Breast epithelium (tissue), 4 donors: ENCODE data around the gene USP20. TPM values are rescaled to one million over a fixed set of nuclear protein-coding genes. Genes with fewer than 3 reads are reported as not detected.

ENCODE experiments used
- DNase-seq, 2 donors: peaks; one replicate each; pipeline ENCODE4 v3.0.0-alpha.2; 2019; ENCODE audit warnings: low spot score in 2 of 2
- H3K27ac ChIP-seq, 2 donors: fragments of 200-600 bp; sonication (generic) in 1 of 2; one replicate each; pipeline ENCODE4 v1.5.1; 2016 to 2019; ENCODE audit warnings: mild to moderate bottlenecking in 1 of 2
- H3K27me3 ChIP-seq, 2 donors: fragments of 200-600 bp; sonication (generic) in 1 of 2; one replicate each; pipeline versions ENCODE4 v1.5.1 to v1.6.0; 2017 to 2019; ENCODE audit warnings: control low read depth in 1 of 2, mild to moderate bottlenecking in 1 of 2
- H3K36me3 ChIP-seq: fragments of 200-600 bp; one replicate; pipeline ENCODE4 v1.5.1; 2019
- H3K4me1 ChIP-seq, 2 donors: fragments of 200-600 bp; sonication (generic); one replicate each; pipeline ENCODE4 v1.5.1; 2016 to 2019; ENCODE audit warnings: control low read depth in 1 of 2
- H3K4me3 ChIP-seq, 3 donors: fragments of 200-600 bp; sonication (generic); 1 replicate in 2 of 3; 2 replicates in 1 of 3; pipeline ENCODE4 v1.5.1; 2016 to 2019; ENCODE audit warnings: mild to moderate bottlenecking in 3 of 3, moderate library complexity in 2 of 3
- H3K9me3 ChIP-seq, 2 donors: fragments of 200-600 bp; sonication (generic) in 1 of 2; one replicate each; pipeline ENCODE4 v1.5.1; 2016 to 2019; ENCODE audit warnings: control low read depth in 1 of 2
- POLR2A ChIP-seq: fragments of 450-650 bp; IDR thresholded peaks from one replicate; pipeline ENCODE4 v1.6.1; 2016; ENCODE audit warnings: antibody characterized with exemption, mild to moderate bottlenecking, moderate library complexity
- POLR2AphosphoS5 ChIP-seq, 3 donors: sonication (generic); formaldehyde crosslinking; IDR thresholded peaks; one replicate each; pipeline ENCODE4 v1.6.1; 2017; ENCODE audit warnings: antibody characterized with exemption in 3 of 3
- intact Hi-C: fragments of 100-400 bp; cut with DNase I; formaldehyde crosslinking; loops from one replicate; pipeline ENCODE4 v1.15.1; 2023; ENCODE audit warnings: low total_unique reads
- total RNA-seq, 3 donors: library from RNA; depleted of rRNA; stranded (reverse); fragments of >200 nt; gene quantifications; one replicate each; pipeline ENCODE4 v1.1.0, GENCODE V29; 2016
- TF ChIP-seq, protein P1 (sequence below), 3 donors: fragments of 450-650 bp; IDR thresholded peaks; one replicate each; pipeline ENCODE4 v1.5.1; 2016 to 2017; ENCODE audit warnings: antibody characterized with exemption in 3 of 3, mild to moderate bottlenecking in 3 of 3, moderate library complexity in 3 of 3

USP20 gene
- total RNA-seq, 3 donors from 2014 or later, result 15.0 to 30.9 (median 22.3) TPM

DNA sequence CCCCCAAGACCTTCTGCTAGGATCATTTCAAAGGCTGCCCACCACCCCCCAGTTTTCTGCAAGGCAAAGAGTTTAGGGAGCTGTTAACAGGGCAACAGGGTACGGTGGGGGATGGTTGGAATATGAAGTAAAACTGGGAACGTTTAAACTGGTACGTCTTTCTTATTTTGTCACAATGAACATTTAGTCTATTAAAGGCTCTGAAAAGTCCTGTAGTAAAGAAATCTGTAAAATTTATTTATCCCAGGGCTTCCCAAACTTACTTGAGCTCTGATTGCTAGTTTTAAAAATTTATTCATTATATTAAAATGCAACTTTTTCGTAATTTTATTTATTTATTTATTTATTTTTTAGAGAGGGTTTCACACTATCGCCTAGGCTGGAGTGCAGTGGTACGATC lies 62.0 kb downstream of the USP20 start:
- no peaks in the 10 kb centered on the region for H3K9me3 ChIP-seq
- no peak for DNase-seq
- H3K4me1 ChIP-seq, result no peaks in the 10 kb centered on the region
- no peaks in the 10 kb centered on the region for H3K27me3 ChIP-seq
- no peak overlapping the region for H3K27ac ChIP-seq
- H3K4me3 ChIP-seq, result no peak overlapping the region
- no peaks in the 10 kb centered on the region for H3K36me3 ChIP-seq
- TF ChIP-seq, protein P1, sequence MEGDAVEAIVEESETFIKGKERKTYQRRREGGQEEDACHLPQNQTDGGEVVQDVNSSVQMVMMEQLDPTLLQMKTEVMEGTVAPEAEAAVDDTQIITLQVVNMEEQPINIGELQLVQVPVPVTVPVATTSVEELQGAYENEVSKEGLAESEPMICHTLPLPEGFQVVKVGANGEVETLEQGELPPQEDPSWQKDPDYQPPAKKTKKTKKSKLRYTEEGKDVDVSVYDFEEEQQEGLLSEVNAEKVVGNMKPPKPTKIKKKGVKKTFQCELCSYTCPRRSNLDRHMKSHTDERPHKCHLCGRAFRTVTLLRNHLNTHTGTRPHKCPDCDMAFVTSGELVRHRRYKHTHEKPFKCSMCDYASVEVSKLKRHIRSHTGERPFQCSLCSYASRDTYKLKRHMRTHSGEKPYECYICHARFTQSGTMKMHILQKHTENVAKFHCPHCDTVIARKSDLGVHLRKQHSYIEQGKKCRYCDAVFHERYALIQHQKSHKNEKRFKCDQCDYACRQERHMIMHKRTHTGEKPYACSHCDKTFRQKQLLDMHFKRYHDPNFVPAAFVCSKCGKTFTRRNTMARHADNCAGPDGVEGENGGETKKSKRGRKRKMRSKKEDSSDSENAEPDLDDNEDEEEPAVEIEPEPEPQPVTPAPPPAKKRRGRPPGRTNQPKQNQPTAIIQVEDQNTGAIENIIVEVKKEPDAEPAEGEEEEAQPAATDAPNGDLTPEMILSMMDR (IDR thresholded peaks at IDR 0.05), result no peak
- no peak for TF ChIP-seq POLR2AphosphoS5 (IDR thresholded peaks at IDR 0.05)
- no peak for TF ChIP-seq POLR2A
- intact Hi-C loops, result no loop called here

GRCh38 chr9:129898185-129898584 lies 62.9 kb downstream of the USP20 start:
- TF ChIP-seq, protein P1 (IDR thresholded peaks at IDR 0.05), result no peak
- H3K36me3 ChIP-seq, result no peaks in the 10 kb centered on the region
- no peaks in the 10 kb centered on the region for H3K27me3 ChIP-seq
- no peak overlapping the region for H3K4me3 ChIP-seq
- H3K27ac ChIP-seq, result no peak overlapping the region
- intact Hi-C loops, result no loop called here
- H3K4me1 ChIP-seq, result no peaks in the 10 kb centered on the region
- no peaks in the 10 kb centered on the region for H3K9me3 ChIP-seq
- DNase-seq, result no peak

DNA sequence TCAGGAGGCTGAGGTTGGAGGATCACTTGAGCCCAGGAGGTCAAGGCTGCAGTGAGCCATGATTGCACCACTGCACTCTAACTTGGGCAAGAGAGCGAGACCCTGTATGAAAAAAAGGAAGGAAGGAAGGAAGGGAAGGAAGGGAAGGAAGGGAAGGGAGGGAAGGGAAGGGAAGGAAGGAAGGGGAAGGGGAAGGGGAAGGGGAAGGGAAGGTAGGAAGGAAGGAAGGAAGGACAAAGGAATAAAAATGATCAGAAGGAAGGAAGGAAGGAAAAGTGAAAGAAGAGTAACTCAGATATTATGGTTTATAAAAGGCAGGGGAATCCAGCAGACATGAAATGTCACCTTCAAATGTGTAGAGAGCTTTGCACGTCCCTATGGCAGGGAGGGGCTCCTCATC lies 64.4 kb downstream of the USP20 start:
- intact Hi-C loops, result no loop called here

GRCh38 chr9:129900263-129901027 lies 65.2 kb downstream of the USP20 start:
- Histone ChIP-seq H3K27ac (no peak overlapping the region), H3K9me3 (no peaks in the 10 kb centered on the region), H3K27me3 (no peaks in the 10 kb centered on the region), H3K4me3 (no peak overlapping the region), H3K4me1 (no peaks in the 10 kb centered on the region), H3K36me3 (no peaks in the 10 kb centered on the region)
- TF ChIP-seq, protein P1 (IDR thresholded peaks at IDR 0.05), result no peak
- TF ChIP-seq POLR2A, result no peak
- no peak for DNase-seq
- intact Hi-C loops, result no loop called here

More for the DNA sequence above, 64.4 kb downstream of the USP20 start:
- Histone ChIP-seq H3K27ac (no peak overlapping the region), H3K27me3 (no peaks in the 10 kb centered on the region), H3K4me3 (no peak overlapping the region), H3K9me3 (no peaks in the 10 kb centered on the region), H3K36me3 (no peaks in the 10 kb centered on the region), H3K4me1 (no peaks in the 10 kb centered on the region)
- TF ChIP-seq POLR2A, result no peak
- TF ChIP-seq, protein P1 (IDR thresholded peaks at IDR 0.05), result no peak
- TF ChIP-seq POLR2AphosphoS5 (IDR thresholded peaks at IDR 0.05), result no peak
- no peak for DNase-seq

DNA sequence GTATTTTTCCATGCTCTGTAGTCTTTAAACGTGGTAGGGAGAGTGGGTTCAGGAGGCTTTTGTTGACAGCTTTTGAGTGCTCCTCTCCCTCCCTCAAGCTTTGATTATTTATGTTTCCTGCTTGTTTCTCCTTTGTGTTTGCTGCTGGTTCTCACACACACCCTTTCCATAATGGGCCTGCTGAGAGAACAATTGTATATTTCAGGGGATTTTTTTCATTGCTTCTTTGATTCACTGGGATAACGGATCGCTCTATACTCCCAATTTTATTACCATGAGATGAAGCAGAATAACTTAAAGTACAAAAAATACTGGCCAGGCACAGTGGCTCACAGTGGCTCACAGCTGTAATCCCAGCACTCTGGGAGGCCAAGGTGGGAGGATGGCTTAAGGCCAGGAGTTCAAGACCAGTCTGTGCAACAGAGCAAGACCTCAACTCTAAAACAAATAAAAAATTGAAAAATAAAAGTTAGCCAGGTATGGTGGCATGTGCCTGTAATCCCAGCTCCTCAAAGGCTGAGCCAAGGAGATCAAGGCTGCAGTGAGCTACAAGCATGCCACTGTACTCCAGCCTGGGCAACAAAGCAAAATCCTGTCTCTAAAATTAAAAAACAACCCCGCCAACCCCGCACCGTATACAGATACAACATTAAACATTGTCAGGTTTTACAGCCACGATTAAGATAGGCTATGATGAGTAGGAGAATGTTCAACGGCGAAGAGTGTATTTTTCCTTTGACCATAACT lies 66.9 kb downstream of the USP20 start:
- Histone ChIP-seq H3K27me3 (no peaks in the 10 kb centered on the region), H3K36me3 (no peaks in the 10 kb centered on the region), H3K27ac (no peak overlapping the region), H3K4me1 (no peaks in the 10 kb centered on the region), H3K4me3 (no peak overlapping the region), H3K9me3 (no peaks in the 10 kb centered on the region)
- no peak for DNase-seq
- TF ChIP-seq POLR2A, result no peak
- no peak for TF ChIP-seq POLR2AphosphoS5 (IDR thresholded peaks at IDR 0.05)
- TF ChIP-seq, protein P1 (IDR thresholded peaks at IDR 0.05), result no peak
- intact Hi-C loops, result no loop called here
